ENCODE results near the gene CARHSP1.

CARHSP1 gene

GRCh38 chr16:8814095-8814806 is 54.6 kb downstream of the CARHSP1 start:
- Histone ChIP-seq H3K9me3 (ENCODE audit: control insufficient read depth, low read length) (no peaks in the 10 kb centered on the region), H3K27me3 (ENCODE audit: control insufficient read depth, insufficient read depth, low read length) (no peaks in the 10 kb centered on the region), H3K27ac (no peak overlapping the region), H3K4me2 (ENCODE audit: low read length) (no peak overlapping the region), H3K4me1 (no peaks in the 10 kb centered on the region), H3K79me2 (peaks cover 12% of the 10 kb centered on the region), H3K36me3 (ENCODE audit: control insufficient read depth, insufficient read depth, low read length) (no peaks in the 10 kb centered on the region), H2AFZ (no peak overlapping the region), H3K4me3 (ENCODE audit: low read depth, low read length) (no peak overlapping the region), H3K9ac (no peak overlapping the region)
- TF ChIP-seq, protein P1, sequence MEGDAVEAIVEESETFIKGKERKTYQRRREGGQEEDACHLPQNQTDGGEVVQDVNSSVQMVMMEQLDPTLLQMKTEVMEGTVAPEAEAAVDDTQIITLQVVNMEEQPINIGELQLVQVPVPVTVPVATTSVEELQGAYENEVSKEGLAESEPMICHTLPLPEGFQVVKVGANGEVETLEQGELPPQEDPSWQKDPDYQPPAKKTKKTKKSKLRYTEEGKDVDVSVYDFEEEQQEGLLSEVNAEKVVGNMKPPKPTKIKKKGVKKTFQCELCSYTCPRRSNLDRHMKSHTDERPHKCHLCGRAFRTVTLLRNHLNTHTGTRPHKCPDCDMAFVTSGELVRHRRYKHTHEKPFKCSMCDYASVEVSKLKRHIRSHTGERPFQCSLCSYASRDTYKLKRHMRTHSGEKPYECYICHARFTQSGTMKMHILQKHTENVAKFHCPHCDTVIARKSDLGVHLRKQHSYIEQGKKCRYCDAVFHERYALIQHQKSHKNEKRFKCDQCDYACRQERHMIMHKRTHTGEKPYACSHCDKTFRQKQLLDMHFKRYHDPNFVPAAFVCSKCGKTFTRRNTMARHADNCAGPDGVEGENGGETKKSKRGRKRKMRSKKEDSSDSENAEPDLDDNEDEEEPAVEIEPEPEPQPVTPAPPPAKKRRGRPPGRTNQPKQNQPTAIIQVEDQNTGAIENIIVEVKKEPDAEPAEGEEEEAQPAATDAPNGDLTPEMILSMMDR (IDR thresholded peaks at IDR 0.05) = no peak

- no peak overlapping the region for H2AFZ ChIP-seq
- peaks cover 12% of the 10 kb centered on the region for H3K79me2 ChIP-seq
- no peak overlapping the region for H3K9ac ChIP-seq
- no peak overlapping the region for H3K27ac ChIP-seq
- H3K4me2 ChIP-seq (ENCODE audit: low read length) = no peak overlapping the region
- no peaks in the 10 kb centered on the region for H3K27me3 ChIP-seq (ENCODE audit: control insufficient read depth, insufficient read depth, low read length)
- no peaks in the 10 kb centered on the region for H3K4me1 ChIP-seq
- no peak overlapping the region for H3K4me3 ChIP-seq (ENCODE audit: low read depth, low read length)
- no peaks in the 10 kb centered on the region for H3K9me3 ChIP-seq (ENCODE audit: control insufficient read depth, low read length)
- no peaks in the 10 kb centered on the region for H3K36me3 ChIP-seq (ENCODE audit: control insufficient read depth, insufficient read depth, low read length)
- TF ChIP-seq, protein P1 (IDR thresholded peaks at IDR 0.05) = no peak
These were observed 56.5 kb downstream of the CARHSP1 start for GRCh38 chr16:8812162-8812843.

GRCh38 chr16:8808613-8809353 is 60.0 kb downstream of the CARHSP1 start:
- no peak overlapping the region for H3K9ac ChIP-seq
- H2AFZ ChIP-seq = no peak overlapping the region
- no peak overlapping the region for H3K4me3 ChIP-seq (ENCODE audit: low read depth, low read length)
- peaks cover 12% of the 10 kb centered on the region for H3K79me2 ChIP-seq
- H3K27me3 ChIP-seq (ENCODE audit: control insufficient read depth, insufficient read depth, low read length) = no peaks in the 10 kb centered on the region
- H3K4me1 ChIP-seq = no peaks in the 10 kb centered on the region
- H3K36me3 ChIP-seq (ENCODE audit: control insufficient read depth, insufficient read depth, low read length) = no peaks in the 10 kb centered on the region
- TF ChIP-seq, protein P1 (IDR thresholded peaks at IDR 0.05) = no peak
- H3K27ac ChIP-seq = no peak overlapping the region
- H3K4me2 ChIP-seq (ENCODE audit: low read length) = no peak overlapping the region
- H3K9me3 ChIP-seq (ENCODE audit: control insufficient read depth, low read length) = no peaks in the 10 kb centered on the region

- no peaks in the 10 kb centered on the region for H3K27me3 ChIP-seq (ENCODE audit: control insufficient read depth, insufficient read depth, low read length)
- no peaks in the 10 kb centered on the region for H3K4me1 ChIP-seq
- H3K79me2 ChIP-seq = peaks cover 8% of the 10 kb centered on the region
- H3K4me3 ChIP-seq (ENCODE audit: low read depth, low read length) = no peak overlapping the region
- no peak overlapping the region for H3K9ac ChIP-seq
- no peak overlapping the region for H3K4me2 ChIP-seq (ENCODE audit: low read length)
- H3K36me3 ChIP-seq (ENCODE audit: control insufficient read depth, insufficient read depth, low read length) = no peaks in the 10 kb centered on the region
- H2AFZ ChIP-seq = no peak overlapping the region
- no peaks in the 10 kb centered on the region for H3K9me3 ChIP-seq (ENCODE audit: control insufficient read depth, low read length)
- H3K27ac ChIP-seq = no peak overlapping the region
- TF ChIP-seq, protein P1 (IDR thresholded peaks at IDR 0.05) = no peak
These were observed 60.8 kb downstream of the CARHSP1 start for GRCh38 chr16:8808009-8808408.
